ENCODE measurements around the gene ZNF536.

GRCh38 chr19:30490760-30491159 is 118.6 kb downstream of the ZNF536 start:
- TF ChIP-seq POLR2AphosphoS5 (IDR thresholded peaks at IDR 0.05) (no peak), POLR2A (IDR thresholded peaks at IDR 0.05) (no peak), CTCF (IDR thresholded peaks at IDR 0.05) (no peak)
